Ascending aorta (tissue), 2 donors: ENCODE measurements around the gene UGP2. TPM values are rescaled to one million over a fixed set of nuclear protein-coding genes. Genes with fewer than 3 reads are reported as not detected.
A peak's percentile ranks its signal among the peaks of the same experiment; 100 is the strongest.

Experiments used
- DNase-seq, 2 donors: peaks; one replicate each; pipeline ENCODE4 v3.0.0-alpha.2; 2019; ENCODE audit warnings: low spot score in 2 of 2
- H3K27ac ChIP-seq, 2 donors: fragments of 200-600 bp; sonication (generic); one replicate each; pipeline ENCODE4 v1.5.1; 2016 to 2017; ENCODE audit warnings: mild to moderate bottlenecking in 1 of 2
- H3K27me3 ChIP-seq: fragments of 200-600 bp; sonication (generic); one replicate; pipeline ENCODE4 v1.5.1; 2017
- H3K36me3 ChIP-seq, 2 donors: fragments of 200-600 bp; sonication (generic); one replicate each; pipeline ENCODE4 v1.5.1; 2016
- H3K4me1 ChIP-seq, 2 donors: fragments of 200-600 bp; sonication (generic); one replicate each; pipeline ENCODE4 v1.5.1; 2016 to 2017; ENCODE audit warnings: mild to moderate bottlenecking in 1 of 2
- H3K4me3 ChIP-seq, 2 donors: fragments of 200-600 bp; sonication (generic); one replicate each; pipeline ENCODE4 v1.5.1; 2016 to 2017; ENCODE audit warnings: mild to moderate bottlenecking in 1 of 2
- H3K9me3 ChIP-seq, 2 donors: fragments of 200-600 bp; sonication (generic); one replicate each; pipeline ENCODE4 v1.5.1; 2016
- CTCF ChIP-seq, 3 experiments: fragments of 200-600 bp in 2 of 3; fragments of 450-650 bp in 1 of 3; sonication (generic) in 2 of 3; IDR thresholded peaks; one replicate each; pipeline ENCODE4 v1.5.1; 2016 to 2019; ENCODE audit warnings: antibody characterized with exemption in 3 of 3, mild to moderate bottlenecking in 1 of 3, moderate library complexity in 1 of 3
- intact Hi-C: fragments of 100-400 bp; cut with DNase I; formaldehyde crosslinking; loops from one replicate; pipeline ENCODE4 v1.15.1; 2023
- total RNA-seq: library from RNA; depleted of rRNA; stranded (reverse); fragments of >200 nt; gene quantifications from one replicate; pipeline ENCODE4 v1.1.0, GENCODE V29; 2016

Gene UGP2
- total RNA-seq, 1 donor from 2014 or later, result 25.7 TPM

- Histone ChIP-seq H3K36me3 (no peaks in the 10 kb centered on the region), H3K4me3 (peak overlapping the region; percentile 67 to 91), H3K9me3 (no peaks in the 10 kb centered on the region), H3K27me3 (no peaks in the 10 kb centered on the region), H3K27ac (peak overlapping the region; percentile 89 to 97), H3K4me1 (peaks cover 0 to 22% of the 10 kb centered on the region in 2 donors)
- intact Hi-C loops, result loop anchor here (1.0 to 10.0 kb wide), 7 partner anchors 13 to 1135 kb away; partner anchors contain the start of genes EHBP1, MDH1 and WDPCP
- DNase-seq, result peak; percentile 9 to 69
- no peak for TF ChIP-seq CTCF (IDR thresholded peaks at IDR 0.05)
Measured at GRCh38 chr2:63840081-63840784, 1.5 kb upstream of the UGP2 start.

GRCh38 chr2:63840785-63841253 is 877 bp upstream of the UGP2 start:
- no peaks in the 10 kb centered on the region for H3K36me3 ChIP-seq
- H3K27me3 ChIP-seq, result no peaks in the 10 kb centered on the region
- H3K9me3 ChIP-seq, result no peaks in the 10 kb centered on the region
- peak overlapping the region; percentile 97 to 98 for H3K27ac ChIP-seq
- peak; percentile 97 to 99 for DNase-seq
- no peak for TF ChIP-seq CTCF (IDR thresholded peaks at IDR 0.05)
- H3K4me3 ChIP-seq, result peak overlapping the region; percentile 67 to 91
- intact Hi-C loops, result loop anchor here (1.0 to 10.0 kb wide), 7 partner anchors 14 to 1136 kb away; partner anchors contain the start of genes EHBP1, MDH1 and WDPCP
- H3K4me1 ChIP-seq, result peaks cover 0 to 28% of the 10 kb centered on the region in 2 donors

- Histone ChIP-seq H3K9me3 (no peaks in the 10 kb centered on the region), H3K27ac (peak overlapping the region; percentile 97 to 98), H3K4me1 (peaks cover 0 to 31% of the 10 kb centered on the region in 2 donors), H3K27me3 (no peaks in the 10 kb centered on the region), H3K4me3 (peak overlapping the region; percentile 67 to 91), H3K36me3 (no peaks in the 10 kb centered on the region)
- no peak for TF ChIP-seq CTCF (IDR thresholded peaks at IDR 0.05)
- intact Hi-C loops, result loop anchor here (5.0 to 10.0 kb wide), 4 partner anchors 35 to 1138 kb away; partner anchors contain the start of genes EHBP1, MDH1 and WDPCP
- peak in 1 of 2 donors; percentile 70 for DNase-seq
Measured at GRCh38 chr2:63842149-63843061, 709 bp downstream of the UGP2 start.

- no peak for DNase-seq
- Histone ChIP-seq H3K27ac (peak overlapping the region; percentile 97 to 98), H3K4me3 (peak overlapping the region; percentile 67 to 91), H3K27me3 (no peaks in the 10 kb centered on the region), H3K9me3 (no peaks in the 10 kb centered on the region), H3K4me1 (peaks cover 0 to 25% of the 10 kb centered on the region in 2 donors), H3K36me3 (no peaks in the 10 kb centered on the region)
- intact Hi-C loops, result loop anchor here (5.0 to 10.0 kb wide), 4 partner anchors 34 to 1138 kb away; partner anchors contain the start of genes EHBP1, MDH1 and WDPCP
- no peak for TF ChIP-seq CTCF (IDR thresholded peaks at IDR 0.05)
Measured at GRCh38 chr2:63843093-63843492, 1.4 kb downstream of the UGP2 start.

GRCh38 chr2:63843791-63844190 is 2.1 kb downstream of the UGP2 start:
- no peak for TF ChIP-seq CTCF (IDR thresholded peaks at IDR 0.05)
- no peaks in the 10 kb centered on the region for H3K27me3 ChIP-seq
- no peaks in the 10 kb centered on the region for H3K9me3 ChIP-seq
- H3K36me3 ChIP-seq, result no peaks in the 10 kb centered on the region
- peak overlapping the region in 1 of 2 donors; percentile 98 for H3K27ac ChIP-seq
- H3K4me1 ChIP-seq, result peaks cover 0 to 27% of the 10 kb centered on the region in 2 donors
- peak overlapping the region; percentile 27 to 91 for H3K4me3 ChIP-seq
- DNase-seq, result no peak
- intact Hi-C loops, result loop anchor here (5.0 to 10.0 kb wide), 4 partner anchors 34 to 1139 kb away; partner anchors contain the start of genes EHBP1, MDH1 and WDPCP
